ENCODE data around the gene NCKAP5. TPM values are rescaled to one million over a fixed set of nuclear protein-coding genes. Genes with fewer than 3 reads are reported as not detected.
"Not testable (repeated sequence)": the region's sequence is repeated elsewhere in the genome, so short reads cannot be mapped to it uniquely, and the experiment has no call there.

Gene NCKAP5
- total RNA-seq, 1 donor from 2014 or later, result 0.26 TPM

DNA sequence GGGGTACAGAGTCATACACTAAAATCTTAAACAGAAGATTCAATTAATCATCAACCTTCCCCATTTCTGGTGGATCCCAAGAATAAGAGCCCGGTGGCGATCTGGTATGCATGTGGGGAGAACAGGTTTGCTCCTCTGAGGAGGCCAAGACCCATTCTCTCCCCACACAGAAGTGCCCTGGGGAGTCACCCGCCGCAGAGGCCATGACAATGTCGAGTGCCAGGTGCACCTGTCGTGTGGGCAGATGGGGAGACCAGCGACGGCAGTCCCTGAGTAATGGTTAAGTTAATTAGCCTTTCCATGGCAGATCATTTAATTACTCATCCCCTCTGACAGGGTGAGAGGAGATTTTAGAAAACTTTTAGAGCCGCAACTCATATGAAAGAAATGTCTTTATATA, 345.0 kb downstream of the NCKAP5 start:
- DNase-seq (ENCODE audit: low read depth), result no peak
- Histone ChIP-seq H3K36me3 (ENCODE audit: control insufficient read depth, insufficient read depth, low read length) (no peaks in the 10 kb centered on the region), H3K4me3 (ENCODE audit: low read depth, low read length) (no peak overlapping the region), H3K27me3 (ENCODE audit: control insufficient read depth, insufficient read depth, low read length) (no peaks in the 10 kb centered on the region)
- FAIRE-seq, result no peak
- TF ChIP-seq, protein P1, sequence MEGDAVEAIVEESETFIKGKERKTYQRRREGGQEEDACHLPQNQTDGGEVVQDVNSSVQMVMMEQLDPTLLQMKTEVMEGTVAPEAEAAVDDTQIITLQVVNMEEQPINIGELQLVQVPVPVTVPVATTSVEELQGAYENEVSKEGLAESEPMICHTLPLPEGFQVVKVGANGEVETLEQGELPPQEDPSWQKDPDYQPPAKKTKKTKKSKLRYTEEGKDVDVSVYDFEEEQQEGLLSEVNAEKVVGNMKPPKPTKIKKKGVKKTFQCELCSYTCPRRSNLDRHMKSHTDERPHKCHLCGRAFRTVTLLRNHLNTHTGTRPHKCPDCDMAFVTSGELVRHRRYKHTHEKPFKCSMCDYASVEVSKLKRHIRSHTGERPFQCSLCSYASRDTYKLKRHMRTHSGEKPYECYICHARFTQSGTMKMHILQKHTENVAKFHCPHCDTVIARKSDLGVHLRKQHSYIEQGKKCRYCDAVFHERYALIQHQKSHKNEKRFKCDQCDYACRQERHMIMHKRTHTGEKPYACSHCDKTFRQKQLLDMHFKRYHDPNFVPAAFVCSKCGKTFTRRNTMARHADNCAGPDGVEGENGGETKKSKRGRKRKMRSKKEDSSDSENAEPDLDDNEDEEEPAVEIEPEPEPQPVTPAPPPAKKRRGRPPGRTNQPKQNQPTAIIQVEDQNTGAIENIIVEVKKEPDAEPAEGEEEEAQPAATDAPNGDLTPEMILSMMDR (IDR thresholded peaks at IDR 0.05; ENCODE audit: insufficient read depth, low read length, severe bottlenecking), result no peak

DNA sequence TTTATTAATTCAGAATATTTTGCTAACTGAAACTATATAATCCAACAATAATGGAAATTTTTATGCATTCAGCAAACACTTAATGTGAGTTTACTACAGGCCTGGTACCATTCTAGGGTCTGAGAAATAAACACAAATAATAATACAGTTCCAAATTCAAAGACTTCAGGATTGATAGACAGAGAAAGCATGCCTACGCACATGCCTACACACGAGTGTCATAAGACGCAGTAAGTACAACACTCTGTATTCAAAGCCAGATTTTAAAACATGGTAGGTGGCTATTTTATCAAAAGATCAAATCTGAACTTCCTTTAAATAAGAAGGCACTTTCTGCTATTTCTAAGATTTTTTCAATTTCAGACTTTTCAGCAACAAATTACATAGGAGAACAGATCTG, 346.9 kb downstream of the NCKAP5 start:
- TF ChIP-seq, protein P1 (IDR thresholded peaks at IDR 0.05; ENCODE audit: insufficient read depth, low read length, severe bottlenecking), result no peak
- FAIRE-seq (no peak), DNase-seq (ENCODE audit: low read depth) (no peak)
- Histone ChIP-seq H3K36me3 (ENCODE audit: control insufficient read depth, insufficient read depth, low read length) (no peaks in the 10 kb centered on the region), H3K27me3 (ENCODE audit: control insufficient read depth, insufficient read depth, low read length) (no peaks in the 10 kb centered on the region), H3K4me3 (ENCODE audit: low read depth, low read length) (no peak overlapping the region)

DNA sequence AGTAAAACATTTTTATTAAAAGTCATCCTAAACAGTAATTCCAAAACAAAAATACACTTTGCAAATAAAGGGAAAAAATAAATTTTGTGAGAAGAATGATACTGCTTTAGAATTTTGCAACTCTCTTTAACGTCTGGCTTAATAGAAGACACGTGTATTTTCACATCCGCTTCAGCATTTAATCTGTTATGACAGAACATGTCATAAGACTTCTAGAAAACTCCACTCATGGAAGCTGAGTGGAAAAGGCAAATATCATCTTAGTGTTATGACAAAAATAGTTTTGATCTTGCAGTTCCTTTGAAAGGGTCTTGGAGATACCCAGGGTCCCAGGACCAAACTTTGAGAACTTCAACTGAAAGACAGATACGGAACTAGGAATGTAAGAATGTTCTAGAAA, 350.1 kb downstream of the NCKAP5 start:
- TF ChIP-seq, protein P1 (IDR thresholded peaks at IDR 0.05; ENCODE audit: insufficient read depth, low read length, severe bottlenecking), result no peak
- no peak for DNase-seq (ENCODE audit: low read depth)
- H3K4me3 ChIP-seq (ENCODE audit: low read depth, low read length), result no peak overlapping the region
- FAIRE-seq, result no peak
- no peaks in the 10 kb centered on the region for H3K36me3 ChIP-seq (ENCODE audit: control insufficient read depth, insufficient read depth, low read length)
- no peaks in the 10 kb centered on the region for H3K27me3 ChIP-seq (ENCODE audit: control insufficient read depth, insufficient read depth, low read length)

DNA sequence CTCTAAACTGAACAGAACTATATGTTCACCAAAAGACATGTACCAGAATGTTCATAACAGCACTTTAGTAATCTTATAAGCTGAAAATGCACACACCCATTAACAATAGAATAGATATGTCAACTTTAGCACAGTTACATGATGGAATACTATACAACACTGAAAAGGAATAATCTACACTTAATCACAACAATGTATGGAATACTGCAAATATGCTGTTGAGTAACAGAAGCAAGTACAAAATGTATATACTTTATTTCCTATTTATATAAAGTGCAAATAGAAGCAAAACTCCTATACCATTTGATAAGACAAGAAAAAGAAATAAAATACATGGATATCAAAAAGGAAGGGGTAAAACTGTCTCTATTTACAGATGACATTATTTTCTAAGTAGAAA, 352.8 kb downstream of the NCKAP5 start:
- no peaks in the 10 kb centered on the region for H3K36me3 ChIP-seq (ENCODE audit: control insufficient read depth, insufficient read depth, low read length)
- FAIRE-seq (no peak), DNase-seq (ENCODE audit: low read depth) (no peak)
- TF ChIP-seq, protein P1 (IDR thresholded peaks at IDR 0.05; ENCODE audit: insufficient read depth, low read length, severe bottlenecking), result no peak
- H3K4me3 ChIP-seq (ENCODE audit: low read depth, low read length), result no peak overlapping the region
- H3K27me3 ChIP-seq (ENCODE audit: control insufficient read depth, insufficient read depth, low read length), result no peaks in the 10 kb centered on the region

DNA sequence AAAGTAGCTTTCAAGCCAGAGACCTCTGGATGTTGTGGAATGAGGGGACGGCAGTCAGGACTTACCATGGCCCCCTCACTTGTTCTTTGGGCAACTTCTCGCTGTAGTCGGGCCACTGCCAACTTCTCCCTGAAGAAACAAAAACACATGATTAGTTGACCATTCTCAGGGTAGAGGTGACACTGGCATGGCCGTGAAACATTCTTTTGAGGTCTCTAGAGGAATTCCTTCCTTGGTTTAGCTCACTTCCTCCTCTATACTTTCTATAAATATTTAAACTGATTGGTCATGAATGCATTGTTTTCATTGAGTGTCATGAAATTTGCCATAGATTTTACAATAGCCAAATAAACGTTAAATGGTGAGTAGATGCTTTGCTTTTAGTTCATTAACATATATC, 354.6 kb downstream of the NCKAP5 start:
- H3K36me3 ChIP-seq (ENCODE audit: control insufficient read depth, insufficient read depth, low read length), result no peaks in the 10 kb centered on the region
- FAIRE-seq, result no peak

DNA sequence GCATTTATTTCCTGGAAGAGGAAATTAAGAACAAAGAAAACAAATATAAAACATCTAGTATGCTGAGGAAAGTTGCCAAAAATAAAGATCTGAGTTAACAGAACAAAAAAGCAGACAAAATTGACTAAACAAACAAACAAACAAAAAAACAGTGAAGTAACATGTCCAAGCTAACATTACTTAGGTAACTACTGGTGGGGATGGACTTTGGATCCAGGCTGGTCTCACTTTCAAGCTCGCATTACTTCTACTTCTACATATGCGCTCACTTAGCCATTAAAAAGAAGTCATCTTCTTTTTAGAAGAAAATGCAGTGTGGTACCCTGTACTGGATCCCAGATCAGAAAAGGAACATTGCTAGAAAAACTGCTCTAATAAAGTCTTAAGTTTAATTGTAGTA, 358.9 kb downstream of the NCKAP5 start:
- Histone ChIP-seq H3K36me3 (ENCODE audit: control insufficient read depth, insufficient read depth, low read length) (no peaks in the 10 kb centered on the region), H3K4me3 (ENCODE audit: low read depth, low read length) (no peak overlapping the region), H3K27me3 (ENCODE audit: control insufficient read depth, insufficient read depth, low read length) (no peaks in the 10 kb centered on the region)
- TF ChIP-seq, protein P1 (IDR thresholded peaks at IDR 0.05; ENCODE audit: insufficient read depth, low read length, severe bottlenecking), result no peak
- FAIRE-seq (no peak), DNase-seq (ENCODE audit: low read depth) (no peak)

More for the DNA sequence above, 354.6 kb downstream of the NCKAP5 start:
- DNase-seq (ENCODE audit: low read depth), result no peak
- no peaks in the 10 kb centered on the region for H3K27me3 ChIP-seq (ENCODE audit: control insufficient read depth, insufficient read depth, low read length)
- TF ChIP-seq, protein P1 (IDR thresholded peaks at IDR 0.05; ENCODE audit: insufficient read depth, low read length, severe bottlenecking), result no peak
- H3K4me3 ChIP-seq (ENCODE audit: low read depth, low read length), result no peak overlapping the region

DNA sequence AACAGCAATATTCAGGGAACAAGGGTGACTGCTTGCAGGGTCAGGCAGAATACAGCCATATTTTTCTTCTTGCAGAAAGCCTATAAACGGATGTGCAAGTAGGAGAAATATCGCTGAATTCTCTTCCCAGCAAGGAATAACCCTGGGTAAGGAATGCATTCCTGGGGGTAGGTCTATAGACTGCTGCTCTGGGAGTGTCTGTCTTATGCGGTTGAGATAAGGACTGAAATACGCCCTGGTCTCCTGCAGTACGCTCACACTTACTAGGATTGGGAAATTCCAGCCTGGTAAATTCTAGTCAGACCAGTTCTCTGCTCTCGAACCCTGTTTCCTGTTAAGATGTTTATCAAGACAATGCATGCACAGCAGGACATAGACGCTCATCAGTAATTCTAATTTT, 361.6 kb downstream of the NCKAP5 start:
- not testable (repeated sequence) for DNase-seq (ENCODE audit: low read depth); FAIRE-seq; H3K4me3 ChIP-seq (ENCODE audit: low read depth, low read length)

More for the DNA sequence above, 361.6 kb downstream of the NCKAP5 start:
- not testable (repeated sequence) for H3K36me3 ChIP-seq (ENCODE audit: control insufficient read depth, insufficient read depth, low read length); H3K27me3 ChIP-seq (ENCODE audit: control insufficient read depth, insufficient read depth, low read length)

All from bronchial epithelial cell (primary cell).